GM19463 (cell line): ENCODE measurements around the gene KIRREL3.

ENCODE experiments used
- ATAC-seq: cut with Tn5 transposase; IDR thresholded peaks from one replicate; pipeline ENCODE4 v1.9.1; 2021; ENCODE audit warnings: mild to moderate bottlenecking, moderate library complexity; ENCODE audit not compliant: unreplicated experiment

Gene KIRREL3

DNA sequence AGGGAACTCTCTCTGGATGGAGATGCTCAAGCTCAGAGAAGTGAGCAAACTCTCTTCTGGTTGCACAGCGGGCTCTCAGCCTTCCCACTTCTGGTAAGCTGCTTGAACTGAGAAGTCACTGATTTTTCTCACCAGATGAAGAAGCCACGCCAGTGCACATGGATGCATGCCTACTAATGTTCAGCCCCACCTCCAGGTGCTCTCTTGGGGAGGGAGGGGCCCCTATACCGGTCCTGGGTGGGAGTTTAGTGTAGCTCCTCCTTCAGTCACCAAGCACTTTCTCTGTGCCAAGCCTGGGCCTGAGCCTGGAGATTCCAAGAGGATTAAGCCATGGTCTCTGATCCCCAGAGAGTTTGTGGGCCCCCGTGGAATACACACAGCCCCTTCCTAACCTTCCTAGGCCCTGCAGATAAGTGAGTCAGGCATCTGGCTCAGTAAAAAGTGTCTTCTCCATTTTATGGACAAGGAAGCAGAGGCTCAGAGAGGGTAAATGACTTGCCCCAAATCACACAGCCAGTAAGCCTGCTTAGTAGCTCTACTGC is 502.9 kb downstream of the KIRREL3 start:
- no peak for ATAC-seq

DNA sequence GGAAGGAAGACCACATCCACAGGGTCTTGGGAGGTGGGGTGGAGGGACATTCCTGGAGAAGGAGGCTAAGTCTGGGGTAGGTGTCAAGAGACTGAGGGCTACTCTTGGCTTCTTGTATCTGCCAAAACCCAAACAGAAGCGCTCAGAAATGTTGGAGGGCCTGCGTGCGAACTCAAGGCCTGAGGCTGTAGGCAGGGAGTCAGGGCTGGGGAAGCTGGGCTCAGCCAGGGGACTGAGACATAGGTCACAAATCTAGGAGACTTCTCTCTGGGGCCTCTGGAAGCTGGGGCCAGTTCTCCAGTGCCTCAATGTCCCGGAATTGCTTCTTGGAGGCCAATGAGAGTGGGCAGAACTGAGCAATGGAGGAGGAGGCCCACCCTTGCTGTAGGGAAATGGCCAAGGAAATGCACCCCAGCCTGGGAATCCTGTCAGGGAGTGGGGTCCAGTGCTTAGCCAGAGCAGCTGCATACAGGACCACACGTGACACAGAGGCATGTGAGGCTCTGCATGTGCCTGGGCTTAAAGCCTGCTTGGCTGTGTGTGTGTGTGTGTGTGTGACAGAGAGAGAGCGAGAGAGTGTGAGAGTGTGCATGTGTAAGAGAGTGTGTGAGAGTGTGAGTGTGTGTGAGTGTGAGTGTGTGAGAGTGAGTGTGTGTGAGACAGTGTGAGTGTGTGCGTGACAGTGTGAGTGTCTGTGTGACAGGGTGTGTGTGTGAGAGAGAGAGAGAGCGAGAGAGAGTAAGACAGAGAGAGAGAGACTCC is 503.8 kb downstream of the KIRREL3 start:
- no peak for ATAC-seq

DNA sequence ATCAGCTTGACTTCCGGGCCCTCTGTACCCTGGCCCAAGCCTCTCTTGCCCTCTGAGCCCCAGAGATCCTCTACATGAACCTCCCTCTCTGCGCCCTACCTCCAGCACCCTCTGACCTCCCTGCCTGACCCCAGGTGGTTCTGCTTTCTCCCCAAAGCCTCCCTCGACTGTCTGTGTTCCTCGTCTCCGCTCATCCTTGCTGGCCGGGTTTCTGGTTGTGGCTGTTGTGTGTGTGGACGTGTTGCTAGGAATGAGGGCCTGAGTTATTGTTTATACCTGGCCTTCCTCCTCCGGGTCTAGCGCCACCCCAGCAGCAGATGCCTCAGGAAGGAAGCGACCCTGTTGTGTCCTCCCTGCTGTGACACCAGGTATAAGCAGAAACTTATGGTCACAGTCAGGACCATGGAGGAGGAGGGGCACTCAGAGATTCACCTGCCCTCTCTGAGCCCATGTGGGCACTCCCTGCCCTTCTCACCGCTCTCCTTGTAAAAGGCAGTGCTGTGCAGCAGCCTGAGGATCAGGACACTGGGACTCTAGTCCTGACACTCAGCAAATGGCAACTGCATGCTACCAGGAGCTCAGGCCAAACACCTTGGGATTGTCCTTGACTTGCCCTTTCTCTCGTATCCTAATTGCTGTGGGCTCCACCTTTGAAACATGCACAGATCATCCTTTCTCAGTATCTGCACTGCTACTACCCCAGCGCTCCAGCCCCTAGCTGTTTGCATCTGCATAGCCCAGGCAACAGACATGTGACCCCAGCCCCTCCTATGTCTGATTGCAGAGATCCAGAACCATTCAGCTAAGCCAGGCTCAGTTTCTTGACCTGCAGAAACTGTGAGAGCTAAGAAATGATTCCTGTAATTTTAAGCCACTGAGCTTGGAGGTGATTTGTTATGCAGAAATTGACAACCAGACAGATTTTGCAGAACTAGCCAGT is 505.0 kb downstream of the KIRREL3 start:
- ATAC-seq, result no peak

DNA sequence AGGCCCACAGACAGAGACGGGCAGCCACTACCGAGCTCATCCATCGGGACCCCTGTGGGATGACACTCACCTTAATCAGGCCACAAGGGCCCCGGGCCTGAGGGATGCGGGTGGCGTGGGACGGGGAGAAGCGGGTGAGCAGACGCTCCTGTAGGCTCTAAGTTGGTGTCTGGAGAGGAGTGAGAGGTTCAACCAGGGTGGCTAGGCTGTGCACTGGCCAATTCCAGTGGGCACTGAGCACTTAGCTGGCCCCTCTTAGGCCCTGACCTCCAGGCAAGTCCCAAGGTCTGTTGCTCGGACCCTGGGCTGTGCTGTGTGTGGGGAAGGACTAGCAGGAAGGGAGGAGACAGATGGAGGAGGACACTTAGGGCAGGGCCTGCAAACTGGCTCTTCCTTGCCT is 505.7 kb downstream of the KIRREL3 start:
- no peak for ATAC-seq

DNA sequence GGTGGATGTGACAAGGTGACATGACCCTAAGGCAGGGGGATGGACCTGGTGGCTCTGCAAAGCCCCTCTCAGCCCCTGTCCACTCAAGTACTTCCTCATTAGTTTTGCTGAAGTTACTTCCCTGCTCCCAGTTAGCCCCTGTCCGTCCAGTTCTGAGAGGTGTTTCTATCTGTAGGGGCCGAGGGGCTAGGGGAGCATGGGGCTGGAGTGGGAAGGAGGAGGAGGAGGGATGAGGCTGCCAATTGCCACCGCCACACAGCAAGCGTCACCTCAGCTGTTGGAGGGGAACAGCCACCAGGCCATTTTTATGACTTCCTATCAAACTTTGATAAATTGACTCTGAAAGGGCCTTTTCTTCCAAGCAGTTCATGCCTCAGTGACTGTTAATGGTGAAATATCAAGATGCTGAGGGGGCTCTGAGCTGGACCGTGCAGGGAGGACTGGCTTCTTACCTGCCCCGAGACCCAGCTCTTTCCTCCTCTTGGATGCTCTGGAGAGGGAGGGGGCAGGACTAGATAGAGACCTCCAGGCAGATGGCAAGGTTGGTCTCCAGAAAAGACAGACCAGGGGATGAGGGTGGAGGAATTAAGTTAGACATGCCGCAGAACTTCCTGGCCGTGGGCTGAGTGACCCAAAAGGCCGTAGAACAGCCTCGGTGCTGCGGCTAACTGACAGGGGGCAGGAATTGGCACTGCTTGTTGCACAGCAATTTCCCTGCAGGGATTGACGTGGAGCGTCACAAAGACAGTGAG is 508.1 kb downstream of the KIRREL3 start:
- no peak for ATAC-seq

DNA sequence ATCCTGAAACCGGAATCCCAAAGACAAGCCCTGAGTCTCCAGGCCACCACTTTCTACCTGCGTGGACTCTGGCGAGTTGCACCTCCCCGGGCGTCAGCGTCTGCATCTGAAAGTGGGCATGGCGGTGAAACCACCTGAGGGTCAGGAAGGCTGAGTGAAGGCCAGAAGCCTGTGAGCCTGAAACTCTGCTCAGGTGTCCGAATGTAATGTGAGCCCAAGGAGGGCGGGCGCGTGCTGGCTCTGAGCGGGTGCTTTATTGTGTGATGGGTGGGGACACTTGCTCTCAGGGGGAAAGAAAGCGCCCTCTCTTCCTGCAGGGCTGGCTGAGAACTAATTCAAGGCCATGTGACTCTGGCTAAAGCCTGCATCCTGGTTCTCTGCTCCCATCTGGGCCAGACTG is 509.5 kb downstream of the KIRREL3 start:
- no peak for ATAC-seq

DNA sequence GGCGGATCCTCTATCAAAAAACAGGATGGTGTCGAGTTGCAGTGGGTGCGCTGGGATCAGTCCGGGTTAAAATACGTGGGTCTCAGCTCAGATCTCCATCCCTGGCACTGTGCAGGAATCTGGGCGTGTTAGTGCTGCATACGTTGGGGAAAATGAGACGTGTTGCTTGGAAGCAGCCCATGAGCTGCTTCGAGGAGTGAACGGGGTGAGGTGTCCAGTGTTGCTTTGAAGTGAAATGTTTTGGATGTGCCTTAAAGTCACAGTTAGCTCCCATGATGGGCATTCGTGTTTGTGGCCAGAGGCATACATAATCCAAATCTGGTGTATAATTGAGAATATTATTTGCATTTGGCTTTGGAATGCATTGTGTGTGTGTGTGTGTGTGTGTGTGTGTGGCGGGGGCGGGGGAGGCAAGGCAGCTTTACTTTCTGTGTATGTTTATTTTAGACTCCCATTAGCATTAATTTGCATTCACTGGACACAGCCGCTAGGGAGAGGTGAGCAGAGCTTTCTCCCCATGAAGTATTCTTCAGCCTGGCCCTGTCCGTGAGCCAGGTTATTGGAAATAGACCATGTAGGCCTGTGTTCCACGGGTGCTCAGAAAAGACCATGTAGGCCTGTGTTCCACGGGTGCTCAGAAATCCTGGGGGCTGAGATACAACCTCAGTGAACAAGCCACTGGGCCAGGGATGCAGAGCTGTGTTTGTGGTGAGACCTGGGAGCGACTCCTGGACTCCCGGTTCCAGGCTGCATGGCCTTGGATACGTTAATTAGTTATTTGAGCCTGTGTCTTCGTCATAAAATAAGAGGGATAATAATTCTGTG is 510.5 kb downstream of the KIRREL3 start:
- no peak for ATAC-seq

DNA sequence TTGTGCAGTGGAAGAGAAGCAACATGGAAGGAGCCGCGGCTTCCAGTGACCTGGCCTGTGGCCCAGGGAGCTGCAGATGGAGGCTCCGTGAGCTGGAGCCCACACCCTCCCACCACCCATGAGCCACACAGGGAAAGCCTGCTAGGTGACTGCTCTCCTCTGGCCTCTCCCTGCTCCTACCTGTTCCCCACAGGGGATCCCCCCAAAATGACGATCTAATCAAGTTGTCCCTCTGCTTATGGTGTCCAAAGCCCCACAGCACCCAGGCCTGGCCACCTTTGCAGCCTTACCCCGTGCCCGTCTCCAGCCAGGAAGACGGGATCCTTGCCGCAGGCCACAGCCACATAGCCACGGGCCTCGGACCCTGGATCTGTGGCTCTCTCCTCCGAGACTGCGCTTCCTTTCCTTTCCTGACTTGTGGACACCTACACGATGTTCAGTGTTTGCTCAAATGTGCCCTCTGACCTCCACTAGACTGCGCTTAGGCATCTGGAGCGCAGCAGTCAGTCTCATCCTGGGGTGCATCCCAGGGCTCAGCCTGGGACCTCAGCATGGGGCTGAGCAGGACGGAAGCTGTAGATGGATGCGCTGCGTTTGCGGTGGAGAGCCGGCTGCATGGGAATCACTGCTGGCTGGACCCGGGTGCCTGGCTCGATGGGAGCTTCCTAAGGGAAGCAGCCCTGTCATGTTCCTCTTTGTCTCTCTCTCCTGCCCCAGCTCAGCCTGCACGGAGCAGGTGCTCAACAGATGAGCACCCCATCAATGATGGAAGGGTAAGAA is 511.8 kb downstream of the KIRREL3 start:
- ATAC-seq, result no peak

DNA sequence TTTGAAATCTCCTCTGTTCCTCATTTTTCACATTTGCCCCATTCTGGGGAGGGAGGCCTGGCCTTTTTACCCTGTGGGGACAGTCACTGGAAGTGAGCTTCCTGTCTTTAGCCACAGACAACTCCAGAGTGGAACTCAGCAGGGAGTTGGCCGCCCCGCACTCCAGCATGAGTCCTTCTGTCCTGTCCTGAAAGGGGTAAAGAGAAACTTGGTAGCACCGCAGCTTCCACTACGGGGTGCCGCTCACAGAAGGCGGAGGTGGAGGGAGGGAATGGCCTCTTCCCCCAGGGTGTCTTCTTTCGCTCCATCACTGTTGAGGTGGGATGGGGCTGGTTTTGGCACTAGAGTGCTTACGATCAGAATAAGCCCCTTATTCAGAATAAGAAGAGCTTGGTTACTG is 512.9 kb downstream of the KIRREL3 start:
- no peak for ATAC-seq

DNA sequence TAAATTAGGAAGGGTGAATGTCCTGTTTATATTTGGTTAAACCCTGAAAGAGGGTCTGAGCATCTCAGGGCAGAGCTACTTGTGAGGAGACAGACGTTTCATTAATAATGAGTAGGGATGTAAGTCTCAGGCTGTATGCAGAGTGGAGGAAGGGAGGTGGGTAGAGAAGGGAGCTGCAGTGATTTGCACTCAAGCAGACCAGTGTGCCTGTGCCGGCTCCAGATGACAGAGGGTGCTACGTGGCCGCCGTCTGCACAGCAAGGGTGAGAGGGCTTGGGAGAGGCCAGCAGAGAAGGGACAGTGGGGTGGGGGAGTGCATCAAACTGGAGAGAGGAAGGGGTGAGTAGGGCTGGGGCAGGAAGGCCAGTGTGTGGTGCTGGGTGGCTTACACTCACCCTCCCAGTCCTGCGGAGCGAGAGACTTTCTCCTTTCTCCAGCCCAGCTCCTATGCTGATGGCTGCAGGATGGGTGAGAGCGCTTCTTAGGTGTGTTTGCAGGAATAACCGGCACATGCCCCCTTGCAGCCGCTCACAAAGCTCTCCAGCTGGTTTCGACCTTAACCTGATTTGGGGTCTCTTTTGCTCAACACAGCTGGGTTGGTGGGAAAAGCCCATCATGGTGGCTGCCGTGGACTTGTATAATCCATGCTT is 514.5 kb downstream of the KIRREL3 start:
- no peak for ATAC-seq

DNA sequence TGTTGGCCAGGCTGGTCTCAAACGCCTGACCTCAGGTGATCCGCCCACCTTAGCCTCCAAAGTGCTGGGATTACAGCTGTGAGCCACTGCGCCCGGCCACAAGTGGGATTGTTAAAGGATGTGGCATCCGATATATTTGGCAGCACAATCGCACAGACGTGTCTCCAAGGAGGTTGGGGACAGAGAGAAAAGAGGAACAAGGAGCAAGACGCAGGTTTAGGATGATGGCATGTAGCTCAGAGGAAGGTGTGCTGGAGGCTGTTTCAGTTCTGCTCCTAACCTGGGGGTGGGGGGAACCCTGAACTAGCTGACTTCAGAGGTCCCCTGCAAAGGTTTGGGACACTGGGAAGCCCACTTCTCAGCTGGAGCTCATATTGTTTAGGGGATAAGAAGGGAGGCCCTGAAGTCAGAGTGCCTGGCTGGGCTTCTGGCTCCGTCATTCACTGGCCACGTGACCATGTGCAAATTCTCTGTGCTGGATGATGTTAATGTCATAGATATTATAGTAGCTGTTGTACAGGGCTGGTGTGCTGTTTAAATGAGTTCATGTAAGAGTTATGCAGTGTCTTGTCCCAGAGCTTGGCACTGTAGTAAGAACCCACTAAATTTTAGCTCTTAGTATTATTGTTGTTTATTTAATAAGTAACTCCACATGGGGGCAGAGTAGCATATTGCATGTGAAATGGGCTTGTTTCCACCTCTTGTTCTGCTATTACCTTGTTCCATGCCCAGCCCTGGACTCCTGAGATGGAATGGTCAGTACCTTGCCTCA is 515.4 kb downstream of the KIRREL3 start:
- ATAC-seq, result no peak

DNA sequence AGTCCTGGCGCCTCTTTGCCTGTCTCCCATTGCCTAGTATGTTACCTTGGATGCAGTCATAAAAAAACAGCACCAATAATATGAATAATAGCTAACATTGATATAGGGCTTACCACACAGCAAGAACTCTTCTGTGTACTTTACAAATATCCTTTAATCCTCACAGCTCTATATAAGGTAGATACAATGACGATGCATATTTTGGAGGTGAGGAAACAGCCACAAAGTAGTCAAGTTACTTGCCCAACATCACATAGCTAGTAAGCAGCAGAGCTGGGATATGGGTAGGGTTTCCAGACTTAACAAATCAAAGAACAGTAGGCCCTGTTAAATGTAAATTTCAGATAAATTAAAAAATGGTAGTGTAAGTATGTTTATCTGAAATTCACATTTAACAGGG is 516.3 kb downstream of the KIRREL3 start:
- ATAC-seq, result no peak

DNA sequence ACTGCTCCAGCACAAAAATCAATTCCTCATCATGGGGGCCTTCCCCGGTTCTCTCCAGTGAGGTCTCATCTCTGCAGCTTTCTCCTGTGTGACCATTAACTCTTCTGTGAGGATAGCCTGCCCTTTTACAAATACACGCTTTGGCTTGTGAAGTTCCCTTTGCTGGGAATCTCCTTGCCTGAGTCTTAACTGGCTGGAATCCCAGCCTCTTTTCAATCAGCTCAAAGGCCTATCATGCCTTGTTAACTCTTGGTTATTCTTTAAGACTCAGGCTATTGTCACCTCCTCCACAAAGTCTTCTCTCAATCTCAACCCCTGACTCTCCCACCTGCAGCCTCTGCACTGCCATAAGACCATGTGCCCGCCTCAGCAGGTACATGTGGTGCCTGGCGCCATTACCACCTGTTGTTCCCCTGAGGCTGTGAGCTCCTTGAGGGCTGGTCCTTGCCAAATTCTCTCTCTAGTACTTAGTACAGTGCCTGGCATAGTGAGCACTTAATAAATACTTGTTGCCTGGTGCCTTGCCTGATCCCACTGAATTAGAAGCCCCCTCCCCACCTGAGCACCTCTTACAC is 516.9 kb downstream of the KIRREL3 start:
- ATAC-seq, result no peak

DNA sequence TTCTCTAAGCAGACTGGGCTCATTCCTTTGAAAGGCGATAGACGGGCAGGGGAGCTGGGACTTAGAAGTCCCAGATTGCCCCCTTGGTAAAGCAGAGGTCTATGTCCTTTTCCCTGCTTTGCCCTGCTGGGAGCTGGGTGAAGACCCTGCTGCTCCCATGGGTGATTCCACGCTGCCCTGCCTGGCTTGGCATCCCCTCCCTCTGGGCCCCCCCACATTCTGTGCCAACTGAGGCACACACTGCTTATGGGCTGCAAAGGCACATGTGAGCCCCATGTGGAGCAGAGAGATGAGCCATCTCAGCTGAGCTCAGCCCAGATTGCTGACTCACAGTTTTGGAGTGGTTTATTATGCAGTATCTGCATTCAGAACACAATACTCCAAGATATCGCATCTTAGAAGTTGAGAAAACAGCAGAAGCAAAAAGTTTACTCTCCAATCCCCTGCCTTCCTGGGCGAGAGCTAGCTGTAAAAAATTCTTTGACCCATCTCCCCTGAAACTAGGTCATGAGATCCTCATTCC is 517.9 kb downstream of the KIRREL3 start:
- no peak for ATAC-seq

DNA sequence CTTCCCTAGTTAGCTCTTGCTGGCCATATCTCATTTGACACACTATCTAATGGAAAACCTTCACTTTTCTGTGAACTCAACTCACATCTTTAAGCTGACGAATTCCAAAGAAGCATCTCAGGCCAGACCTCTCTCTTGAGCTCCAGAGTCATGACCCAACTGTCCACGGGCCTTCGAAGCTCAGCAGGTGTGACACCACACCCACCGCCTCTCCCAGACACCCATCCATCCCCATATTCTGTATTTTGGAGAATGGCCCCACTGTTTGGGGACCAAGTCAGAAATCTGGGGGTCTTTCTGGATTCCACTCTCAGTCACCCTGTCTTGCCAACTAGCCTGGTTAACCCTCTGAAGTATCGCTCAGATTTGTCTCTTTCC is 519.3 kb downstream of the KIRREL3 start:
- ATAC-seq, result no peak

DNA sequence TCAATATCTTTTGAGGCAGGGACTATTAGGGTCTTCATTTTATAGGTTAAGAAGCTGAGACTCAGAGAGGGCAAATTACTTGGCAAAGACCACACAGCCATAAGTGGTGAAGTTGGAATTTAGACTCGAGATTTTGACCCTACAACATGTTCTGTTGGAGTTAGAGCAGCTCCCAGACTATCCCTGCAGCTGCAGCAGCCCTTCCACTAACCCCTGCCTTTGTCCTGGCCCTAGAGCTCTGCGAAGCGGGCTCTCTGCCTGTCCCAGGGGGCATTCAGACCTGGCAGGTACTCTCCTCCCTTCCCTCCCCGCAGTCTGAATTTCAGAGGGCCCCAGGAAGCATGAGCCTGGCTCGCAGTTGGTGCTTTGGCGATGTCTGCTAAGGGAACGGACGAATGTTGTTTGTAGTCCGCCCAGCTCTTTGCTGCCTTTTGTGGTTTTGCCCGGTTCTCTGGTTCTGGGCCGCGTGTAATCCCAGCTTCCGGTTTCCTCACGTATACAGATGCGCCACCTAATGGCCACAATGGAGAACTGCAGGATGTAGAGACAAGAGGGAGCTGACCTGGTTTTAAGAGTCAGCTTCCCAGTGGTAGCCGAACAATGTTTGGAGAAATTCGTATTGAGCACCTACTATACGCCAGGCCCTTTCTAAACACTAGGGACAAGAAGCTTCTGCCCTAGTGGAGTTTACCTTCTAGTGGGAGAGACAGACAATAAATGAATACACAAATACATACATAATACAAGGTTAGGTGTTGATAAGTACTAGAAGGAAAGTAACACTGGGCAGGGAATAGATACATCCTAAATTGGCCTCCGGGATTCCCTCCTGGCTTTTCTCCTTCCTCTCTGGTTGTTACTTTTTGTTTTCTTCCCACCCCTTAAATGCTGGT is 519.9 kb downstream of the KIRREL3 start:
- peak; percentile 69 for ATAC-seq

DNA sequence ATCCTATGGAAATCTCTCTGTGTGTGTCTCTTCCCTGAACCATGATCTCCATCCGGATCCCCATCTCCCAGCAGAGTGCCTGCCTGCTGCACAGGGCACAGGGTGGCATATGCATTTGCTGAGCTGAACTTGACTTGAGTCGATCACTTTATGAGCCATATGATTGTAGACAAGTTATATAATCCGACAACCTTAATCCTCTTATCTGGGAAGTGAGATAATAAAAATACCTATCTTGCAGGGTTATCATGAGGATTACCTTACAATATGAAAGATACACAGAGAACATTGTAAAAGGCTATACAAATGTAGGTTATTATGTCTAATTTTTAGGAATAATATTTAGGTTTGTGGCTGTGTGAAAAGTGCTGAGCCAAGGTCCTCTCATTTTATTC is 520.6 kb downstream of the KIRREL3 start:
- ATAC-seq, result no peak
